PC-3 (cell line): Measurements from ENCODE around the gene TMEM86A.

Source experiments
- CTCF ChIP-seq: fragments of 300-600 bp; sonication (generic); conservative IDR thresholded peaks from 2 replicates; pipeline ENCODE4 v1.5.1; 2017; ENCODE audit warnings: antibody characterized with exemption, low read depth, mild to moderate bottlenecking, low read length
- EZH2 ChIP-seq: fragments of 300-600 bp; sonication (generic); IDR thresholded peaks from one replicate; pipeline ENCODE4 v1.6.1; 2017; ENCODE audit warnings: antibody characterized with exemption, mild to moderate bottlenecking, low read length; ENCODE audit not compliant: unreplicated experiment

GRCh38 chr11:18701614-18702216 is 3.1 kb downstream of the TMEM86A start:
- TF ChIP-seq EZH2 (no peak), CTCF (no peak)
